Hepatocyte (in vitro differentiated cells): Measurements from ENCODE around the gene UQCRH.
"Not testable (repeated sequence)": the region's sequence is repeated elsewhere in the genome, so short reads cannot be mapped to it uniquely, and the experiment has no call there.

Experiments
- EZH2phosphoT487 ChIP-seq: fragments of 200-600 bp; sonication (generic); IDR thresholded peaks from one replicate; pipeline ENCODE4 v1.6.1; 2018; ENCODE audit warnings: antibody characterized with exemption, mild to moderate bottlenecking, low read depth, moderate library complexity; ENCODE audit not compliant: unreplicated experiment, severe bottlenecking
- TF ChIP-seq, protein P1 (sequence below): fragments of 200-600 bp; sonication (generic); IDR thresholded peaks from 2 replicates; pipeline ENCODE4 v1.5.1; 2016; ENCODE audit warnings: antibody characterized with exemption, mild to moderate bottlenecking; ENCODE audit not compliant: poor library complexity

DNA sequence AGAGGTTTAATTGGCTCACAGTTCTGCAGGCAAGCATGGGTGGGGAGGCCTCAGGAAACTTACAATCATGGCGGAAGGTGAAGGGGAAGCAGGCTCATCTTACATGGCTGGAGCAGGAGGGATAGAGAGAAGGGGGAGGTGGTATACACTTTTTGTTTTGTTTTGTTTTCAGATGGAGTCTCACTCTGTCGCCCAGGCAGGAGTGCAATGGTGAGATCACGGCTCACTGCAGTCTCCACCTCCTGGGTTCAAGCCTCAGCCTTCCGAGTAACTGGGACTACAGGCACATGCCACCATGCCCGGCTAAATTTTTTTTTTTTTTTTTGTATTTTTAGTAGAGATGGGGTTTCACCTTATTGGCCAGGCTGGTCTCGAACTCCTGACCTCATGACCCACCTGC is 18.7 kb downstream of the UQCRH start:
- TF ChIP-seq, protein P1, sequence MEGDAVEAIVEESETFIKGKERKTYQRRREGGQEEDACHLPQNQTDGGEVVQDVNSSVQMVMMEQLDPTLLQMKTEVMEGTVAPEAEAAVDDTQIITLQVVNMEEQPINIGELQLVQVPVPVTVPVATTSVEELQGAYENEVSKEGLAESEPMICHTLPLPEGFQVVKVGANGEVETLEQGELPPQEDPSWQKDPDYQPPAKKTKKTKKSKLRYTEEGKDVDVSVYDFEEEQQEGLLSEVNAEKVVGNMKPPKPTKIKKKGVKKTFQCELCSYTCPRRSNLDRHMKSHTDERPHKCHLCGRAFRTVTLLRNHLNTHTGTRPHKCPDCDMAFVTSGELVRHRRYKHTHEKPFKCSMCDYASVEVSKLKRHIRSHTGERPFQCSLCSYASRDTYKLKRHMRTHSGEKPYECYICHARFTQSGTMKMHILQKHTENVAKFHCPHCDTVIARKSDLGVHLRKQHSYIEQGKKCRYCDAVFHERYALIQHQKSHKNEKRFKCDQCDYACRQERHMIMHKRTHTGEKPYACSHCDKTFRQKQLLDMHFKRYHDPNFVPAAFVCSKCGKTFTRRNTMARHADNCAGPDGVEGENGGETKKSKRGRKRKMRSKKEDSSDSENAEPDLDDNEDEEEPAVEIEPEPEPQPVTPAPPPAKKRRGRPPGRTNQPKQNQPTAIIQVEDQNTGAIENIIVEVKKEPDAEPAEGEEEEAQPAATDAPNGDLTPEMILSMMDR: not testable (repeated sequence)
- TF ChIP-seq EZH2phosphoT487: not testable (repeated sequence)
